AG09319 (cell line): Measurements from ENCODE around the gene PARP1.
A peak's percentile ranks its signal among the peaks of the same experiment; 100 is the strongest.

Experiments used
- DNase-seq: peaks from one replicate; pipeline ENCODE4 v3.0.0-alpha.2; 2010; ENCODE audit warnings: low read depth; ENCODE audit errors: extremely low read depth
- CTCF ChIP-seq: IDR thresholded peaks from 2 replicates; pipeline ENCODE4 v1.5.1; 2011; ENCODE audit warnings: low read depth, mild to moderate bottlenecking, inconsistent platforms, low read length, moderate library complexity

The PARP1 gene

GRCh38 chr1:226407497-226408284 is at the start of gene PARP1:
Gene PARP1 (minus strand): TSS chr1:226408093. CDS start chr1:226407929, 164 bp downstream.
- DNase-seq, result peak; percentile 73
- no peak; the same call in 1 of the 2 replicates for TF ChIP-seq CTCF

- DNase-seq, result no peak
- no peak for TF ChIP-seq CTCF
Observed at GRCh38 chr1:226457307-226457712, 49.4 kb upstream of the PARP1 start.

- DNase-seq, result no peak
- no peak for TF ChIP-seq CTCF
Observed at GRCh38 chr1:226455843-226456242, 48.0 kb upstream of the PARP1 start.

- no peak for DNase-seq
- TF ChIP-seq CTCF, result no peak
Observed at GRCh38 chr1:226454349-226454748, 46.5 kb upstream of the PARP1 start.

GRCh38 chr1:226453015-226453704 is 45.3 kb upstream of the PARP1 start:
- DNase-seq, result no peak
- TF ChIP-seq CTCF, result no peak

- TF ChIP-seq CTCF, result no peak
- no peak for DNase-seq
Observed at GRCh38 chr1:226450688-226451087, 42.8 kb upstream of the PARP1 start.

GRCh38 chr1:226449823-226450222 is 41.9 kb upstream of the PARP1 start:
- no peak for TF ChIP-seq CTCF
- no peak for DNase-seq
